Measurements from ENCODE around the gene HECW1. TPM values are rescaled to one million over a fixed set of nuclear protein-coding genes. Genes with fewer than 3 reads are reported as not detected.
"Not testable (repeated sequence)": the region's sequence is repeated elsewhere in the genome, so short reads cannot be mapped to it uniquely, and the experiment has no call there.

Gene HECW1
- total and polyA plus RNA-seq, 8 donors = 0.29 to 5.1 (median 3.2) TPM

DNA sequence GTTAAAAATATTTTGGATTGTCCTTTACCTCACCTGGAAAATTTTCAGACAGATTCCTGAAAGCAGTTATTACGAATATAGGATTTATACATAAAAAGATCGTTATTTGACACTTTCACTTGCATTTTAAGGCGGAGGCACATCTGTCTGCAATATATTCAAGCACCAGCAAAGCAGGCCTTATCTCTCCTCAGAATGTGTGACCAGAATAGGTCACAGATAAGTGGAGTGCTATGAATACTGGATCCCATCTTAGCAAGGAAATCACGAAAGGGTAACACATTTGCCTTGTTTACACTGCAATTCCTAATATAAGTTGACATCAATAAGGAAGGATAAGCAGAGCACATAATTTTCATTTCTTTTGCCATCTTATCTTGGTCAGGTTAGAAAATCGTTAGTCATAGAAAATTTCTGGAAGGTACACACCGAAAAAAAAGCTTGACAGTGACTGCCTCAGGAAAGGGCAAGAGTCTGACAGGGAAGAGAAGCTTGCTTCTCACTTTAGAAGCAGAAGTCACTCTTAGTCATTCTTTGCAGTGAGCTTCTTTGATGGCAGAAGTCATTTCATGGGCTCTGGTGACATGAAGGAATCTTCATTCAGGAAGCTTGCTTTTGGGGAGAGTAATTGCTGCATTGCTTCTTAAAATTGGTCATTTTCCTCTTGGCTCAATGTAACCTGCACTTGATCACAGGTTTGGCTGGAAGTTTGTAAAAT, 372.4 kb downstream of the HECW1 start:
- DNase-seq (no peak), ATAC-seq (no peak)
- no peaks in the 10 kb centered on the region for H3K9me3 ChIP-seq
- H3K36me3 ChIP-seq = no peaks in the 10 kb centered on the region
- H3K4me3 ChIP-seq = no peak overlapping the region
- TF ChIP-seq, protein P1, sequence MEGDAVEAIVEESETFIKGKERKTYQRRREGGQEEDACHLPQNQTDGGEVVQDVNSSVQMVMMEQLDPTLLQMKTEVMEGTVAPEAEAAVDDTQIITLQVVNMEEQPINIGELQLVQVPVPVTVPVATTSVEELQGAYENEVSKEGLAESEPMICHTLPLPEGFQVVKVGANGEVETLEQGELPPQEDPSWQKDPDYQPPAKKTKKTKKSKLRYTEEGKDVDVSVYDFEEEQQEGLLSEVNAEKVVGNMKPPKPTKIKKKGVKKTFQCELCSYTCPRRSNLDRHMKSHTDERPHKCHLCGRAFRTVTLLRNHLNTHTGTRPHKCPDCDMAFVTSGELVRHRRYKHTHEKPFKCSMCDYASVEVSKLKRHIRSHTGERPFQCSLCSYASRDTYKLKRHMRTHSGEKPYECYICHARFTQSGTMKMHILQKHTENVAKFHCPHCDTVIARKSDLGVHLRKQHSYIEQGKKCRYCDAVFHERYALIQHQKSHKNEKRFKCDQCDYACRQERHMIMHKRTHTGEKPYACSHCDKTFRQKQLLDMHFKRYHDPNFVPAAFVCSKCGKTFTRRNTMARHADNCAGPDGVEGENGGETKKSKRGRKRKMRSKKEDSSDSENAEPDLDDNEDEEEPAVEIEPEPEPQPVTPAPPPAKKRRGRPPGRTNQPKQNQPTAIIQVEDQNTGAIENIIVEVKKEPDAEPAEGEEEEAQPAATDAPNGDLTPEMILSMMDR (IDR thresholded peaks at IDR 0.05) = no peak
- H3K27ac ChIP-seq = no peak overlapping the region
- H3K4me1 ChIP-seq = no peaks in the 10 kb centered on the region
- H3K27me3 ChIP-seq = no peaks in the 10 kb centered on the region
- intact Hi-C loops (cut with DNase I) = no loop called here

DNA sequence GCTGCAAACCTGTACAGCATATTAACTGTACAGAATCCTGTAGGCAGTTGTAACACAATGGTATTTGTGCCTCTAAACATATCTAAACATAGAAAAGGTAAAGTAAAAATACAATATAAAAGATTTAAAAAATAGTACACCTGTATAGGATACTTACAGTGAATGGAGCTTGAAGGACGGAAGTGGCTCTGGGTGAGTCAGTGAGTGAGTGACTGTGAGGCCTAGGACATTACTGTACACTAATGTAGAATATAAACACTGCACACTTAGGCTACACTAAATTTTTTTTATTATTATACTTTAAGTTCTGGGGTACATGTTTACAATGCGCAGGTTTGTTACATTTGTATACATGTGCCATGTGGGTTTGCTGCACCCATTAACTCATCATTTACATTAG, 373.1 kb downstream of the HECW1 start:
- no peaks in the 10 kb centered on the region for H3K4me1 ChIP-seq
- DNase-seq = no peak
- no peaks in the 10 kb centered on the region for H3K9me3 ChIP-seq
- H3K36me3 ChIP-seq = no peaks in the 10 kb centered on the region
- H3K4me3 ChIP-seq = no peak overlapping the region
- TF ChIP-seq, protein P1 (IDR thresholded peaks at IDR 0.05) = no peak
- H3K27me3 ChIP-seq = no peaks in the 10 kb centered on the region
- H3K27ac ChIP-seq = no peak overlapping the region
- no peak for ATAC-seq
- intact Hi-C loops (cut with DNase I) = no loop called here

DNA sequence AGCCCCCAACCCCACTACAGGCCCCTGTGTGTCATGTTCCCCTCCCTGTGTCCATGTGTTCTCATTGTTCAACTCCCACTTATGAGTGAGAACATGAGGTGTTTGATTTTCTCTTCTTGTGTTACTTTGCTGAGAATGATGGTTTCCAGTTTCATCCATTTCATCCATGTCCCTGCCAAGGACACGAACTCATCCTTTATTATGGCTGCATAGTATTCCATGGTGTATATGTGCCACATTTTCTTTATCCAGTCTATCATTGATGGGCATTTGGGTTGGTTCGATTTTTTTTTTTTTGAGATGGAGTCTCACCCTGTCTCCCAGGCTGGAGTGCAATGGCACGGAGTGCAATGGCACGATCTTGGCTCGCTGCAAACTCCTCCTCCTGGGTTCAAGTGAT, 373.6 kb downstream of the HECW1 start:
- H3K27me3 ChIP-seq; H3K9me3 ChIP-seq; H3K4me1 ChIP-seq; H3K27ac ChIP-seq; H3K4me3 ChIP-seq; ATAC-seq; DNase-seq; H3K36me3 ChIP-seq; intact Hi-C loops (cut with DNase I): not testable (repeated sequence)

DNA sequence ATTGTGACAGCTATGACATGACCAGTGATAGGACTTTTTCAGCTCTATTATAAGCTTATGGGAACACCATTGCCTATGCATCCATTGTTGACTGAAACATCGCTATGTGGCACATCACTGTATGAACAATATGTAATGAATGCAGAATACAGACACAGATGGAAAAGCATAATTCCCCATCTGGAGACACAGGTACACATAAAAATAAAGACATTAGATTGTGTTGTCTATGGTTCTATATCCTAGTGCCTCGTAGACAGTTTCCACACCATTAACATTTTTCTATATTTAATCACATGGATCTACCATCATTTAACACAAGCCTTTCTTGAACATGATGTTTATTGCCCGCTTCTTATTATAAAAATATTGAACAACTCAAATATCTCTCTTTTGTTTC, 374.2 kb downstream of the HECW1 start:
- H3K36me3 ChIP-seq = no peaks in the 10 kb centered on the region
- no peaks in the 10 kb centered on the region for H3K9me3 ChIP-seq
- H3K4me3 ChIP-seq = no peak overlapping the region
- H3K4me1 ChIP-seq = no peaks in the 10 kb centered on the region
- DNase-seq = no peak
- H3K27ac ChIP-seq = no peak overlapping the region
- TF ChIP-seq, protein P1 (IDR thresholded peaks at IDR 0.05) = no peak
- H3K27me3 ChIP-seq = no peaks in the 10 kb centered on the region
- intact Hi-C loops (cut with DNase I) = no loop called here
- no peak for ATAC-seq

DNA sequence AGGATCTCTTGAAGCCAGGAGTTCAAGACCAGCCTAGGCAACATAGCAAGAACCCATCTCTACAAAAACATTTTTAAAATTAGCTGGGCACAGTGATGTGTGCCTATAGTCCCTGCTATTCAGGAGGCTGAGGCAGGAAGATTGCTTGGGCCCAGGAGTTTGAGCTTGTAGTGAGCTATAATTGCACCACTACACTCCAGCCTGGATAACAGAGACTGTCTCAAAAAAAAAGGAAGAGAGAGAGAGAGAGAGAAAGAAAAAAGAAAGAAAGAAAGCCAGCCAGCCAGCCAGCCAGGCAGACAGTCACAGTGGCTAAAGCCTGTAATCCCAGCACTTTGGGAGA, 375.3 kb downstream of the HECW1 start:
- DNase-seq (no peak), ATAC-seq (no peak)
- intact Hi-C loops (cut with DNase I) = no loop called here
- H3K4me1 ChIP-seq = no peaks in the 10 kb centered on the region
- no peaks in the 10 kb centered on the region for H3K36me3 ChIP-seq
- H3K9me3 ChIP-seq = no peaks in the 10 kb centered on the region
- H3K4me3 ChIP-seq = no peak overlapping the region
- H3K27me3 ChIP-seq = no peaks in the 10 kb centered on the region
- TF ChIP-seq, protein P1 (IDR thresholded peaks at IDR 0.05) = no peak
- H3K27ac ChIP-seq = no peak overlapping the region

DNA sequence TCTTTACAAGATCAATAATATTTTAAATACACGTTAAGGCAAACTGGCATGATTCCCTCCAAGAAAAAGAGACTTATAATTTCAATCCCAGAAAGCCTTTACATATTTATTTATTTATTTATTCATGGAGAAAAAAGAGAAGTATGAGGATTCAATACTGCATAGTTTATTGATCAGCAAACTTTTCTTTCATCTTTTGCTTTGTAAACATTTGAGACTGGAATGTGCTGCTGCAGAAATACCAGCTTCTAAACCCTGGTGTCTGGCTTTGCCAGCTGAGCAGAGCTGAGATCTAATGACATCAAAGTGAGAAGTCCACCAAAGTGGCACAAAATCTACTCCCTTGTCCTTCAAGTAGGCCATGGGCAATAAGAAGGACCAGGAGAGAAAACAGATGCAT, 376.8 kb downstream of the HECW1 start:
- Histone ChIP-seq H3K4me1 (no peaks in the 10 kb centered on the region), H3K4me3 (no peak overlapping the region), H3K9me3 (no peaks in the 10 kb centered on the region), H3K36me3 (no peaks in the 10 kb centered on the region), H3K27ac (no peak overlapping the region), H3K27me3 (no peaks in the 10 kb centered on the region)
- TF ChIP-seq, protein P1 (IDR thresholded peaks at IDR 0.05) = no peak
- no peak for ATAC-seq
- no peak for DNase-seq
- intact Hi-C loops (cut with DNase I) = no loop called here

All from left lung (tissue), 10 donors.